Endothelial cell of umbilical vein (primary cell): ENCODE data around the gene RPL4. TPM values are rescaled to one million over a fixed set of nuclear protein-coding genes. Genes with fewer than 3 reads are reported as not detected.

Experiments
- BruUV-seq: library from RNA; stranded (reverse); fragments of 400-500 nt; replicated peaks from 2 replicates; lab custom pipeline; 2021; lab: Mats Ljungman, UMichigan
- CTCF ChIA-PET: fragments of 300-600, 350-600 bp; sonication (Branson Sonifier 250); formaldehyde crosslinking; loops from one replicate; lab custom pipeline; 2021; ENCODE audit warnings: antibody characterized with exemption, inconsistent platforms; lab: Charles Lee
- POLR2A ChIA-PET: fragments of 300-600, 350-600 bp; sonication (Branson Sonifier 250); formaldehyde crosslinking; loops from one replicate; lab custom pipeline; 2021; ENCODE audit warnings: antibody characterized with exemption, inconsistent platforms; lab: Charles Lee
- DNase-seq: peaks from one replicate; pipeline ENCODE4 v3.0.0-alpha.2; 2011; ENCODE audit warnings: low read depth, low spot score
- FAIRE-seq: peaks from 2 replicates; lab custom pipeline; 2011; peaks lifted over from hg19 to GRCh38; lab: Jason Lieb, UNC
- H2AFZ ChIP-seq: 2 replicates; pipeline ENCODE4 v1.6.0; 2012; ENCODE audit warnings: low read depth, low read length, control low read depth, inconsistent platforms
- H3K27ac ChIP-seq: 2 replicates; pipeline ENCODE4 v1.5.1; 2011; ENCODE audit warnings: low read depth, mild to moderate bottlenecking, control low read depth, low read length, moderate library complexity; ENCODE audit not compliant: insufficient read depth
- H3K27me3 ChIP-seq, 2 experiments: 2 replicates each; pipeline versions ENCODE4 v1.6.0 to v1.6.1; 2011; ENCODE audit warnings: low read length in 2 of 2, mixed read lengths in 1 of 2; ENCODE audit not compliant: control insufficient read depth in 2 of 2, insufficient read depth in 2 of 2
- H3K36me3 ChIP-seq, 2 experiments: 2 replicates in 1 of 2; 3 replicates in 1 of 2; pipeline ENCODE4 v1.5.1; 2011; ENCODE audit warnings: low read length in 2 of 2, mild to moderate bottlenecking in 1 of 2, moderate library complexity in 1 of 2; ENCODE audit not compliant: control insufficient read depth in 2 of 2, insufficient read depth in 2 of 2; ENCODE audit errors: extremely low read depth in 1 of 2
- H3K4me1 ChIP-seq: 3 replicates; pipeline ENCODE4 v1.5.1; 2011; ENCODE audit warnings: mild to moderate bottlenecking, low read length; ENCODE audit not compliant: control insufficient read depth, insufficient read depth; ENCODE audit errors: extremely low read depth
- H3K4me2 ChIP-seq: 2 replicates; pipeline ENCODE4 v1.6.1; 2011; ENCODE audit warnings: low read length, control low read depth, mixed read lengths; ENCODE audit not compliant: insufficient read depth
- H3K4me3 ChIP-seq, 3 experiments: fragments of 200-600 bp in 1 of 3; sonication (generic), shearing (Covaris generic) in 1 of 3; replicated peaks in 1 of 3; 2 replicates each; pipeline ENCODE4 v1.5.1; 2011 to 2016; ENCODE audit warnings: control low read depth in 3 of 3, low read length in 3 of 3, mild to moderate bottlenecking in 2 of 3, inconsistent platforms in 1 of 3, low read depth in 1 of 3, moderate library complexity in 1 of 3; ENCODE audit not compliant: insufficient read depth in 1 of 3
- H3K79me2 ChIP-seq: 2 replicates; pipeline ENCODE4 v1.6.0; 2012; ENCODE audit warnings: low read length, inconsistent platforms; ENCODE audit not compliant: control insufficient read depth, insufficient read depth
- H3K9ac ChIP-seq: replicated peaks from 2 replicates; pipeline ENCODE3; 2011; ENCODE audit warnings: low read length, control low read depth; ENCODE audit not compliant: insufficient read depth; ENCODE audit errors: extremely low read depth
- H3K9me1 ChIP-seq: replicated peaks from 3 replicates; pipeline ENCODE4 v1.6.0; 2011; ENCODE audit warnings: mild to moderate bottlenecking, low read length; ENCODE audit not compliant: control insufficient read depth, insufficient read depth; ENCODE audit errors: extremely low read depth
- H3K9me3 ChIP-seq: replicated peaks from 2 replicates; pipeline ENCODE4 v1.5.1; 2012; ENCODE audit warnings: low read length, inconsistent platforms; ENCODE audit not compliant: control insufficient read depth, insufficient read depth
- H4K20me1 ChIP-seq: replicated peaks from 2 replicates; pipeline ENCODE3; 2011; ENCODE audit warnings: mild to moderate bottlenecking, low read length; ENCODE audit not compliant: control insufficient read depth, insufficient read depth; ENCODE audit errors: extremely low read depth
- CTCF ChIP-seq, 2 donors: IDR thresholded peaks; 1 replicate in 1 of 2; 2 replicates in 1 of 2; pipeline ENCODE4 v1.5.1; 2011; ENCODE audit warnings: low read length in 2 of 2, mild to moderate bottlenecking in 2 of 2, moderate library complexity in 2 of 2, control low read depth in 1 of 2, inconsistent platforms in 1 of 2, low read depth in 1 of 2; ENCODE audit not compliant: insufficient read depth in 1 of 2; ENCODE audit errors: extremely low read depth in 1 of 2
- EZH2 ChIP-seq: IDR thresholded peaks from 2 replicates; pipeline ENCODE4 v1.6.1; 2012; ENCODE audit warnings: borderline replicate concordance, low read depth, mild to moderate bottlenecking, moderate library complexity, low read length, inconsistent platforms; ENCODE audit not compliant: severe bottlenecking
- FOS ChIP-seq: IDR thresholded peaks from 2 replicates; pipeline ENCODE4 v1.6.1; 2011; ENCODE audit warnings: mild to moderate bottlenecking, low read length, moderate library complexity, borderline replicate concordance; ENCODE audit not compliant: insufficient read depth
- GATA2 ChIP-seq: IDR thresholded peaks from 2 replicates; pipeline ENCODE4 v1.7.0; 2011; ENCODE audit warnings: low read depth, mild to moderate bottlenecking, moderate library complexity, mixed read lengths, low read length; ENCODE audit not compliant: insufficient read length, insufficient read depth
- JUN ChIP-seq: IDR thresholded peaks from 2 replicates; pipeline ENCODE4 v1.6.1; 2011; ENCODE audit warnings: borderline replicate concordance, low read depth; ENCODE audit not compliant: insufficient read length, insufficient read depth
- MAX ChIP-seq: IDR thresholded peaks from 2 replicates; pipeline ENCODE4 v1.6.1; 2011; ENCODE audit not compliant: insufficient read depth, insufficient read length
- MYC ChIP-seq: IDR thresholded peaks from one replicate; pipeline ENCODE4 v1.6.1; 2011; ENCODE audit warnings: mild to moderate bottlenecking, low read depth, low read length
- POLR2A ChIP-seq: IDR thresholded peaks from 2 replicates; pipeline ENCODE4 v1.6.1; 2012; ENCODE audit warnings: low read depth, mild to moderate bottlenecking, control low read depth, low read length
- POLR2AphosphoS5 ChIP-seq: IDR thresholded peaks from 2 replicates; pipeline ENCODE4 v1.6.1; 2012; ENCODE audit warnings: low read depth, mild to moderate bottlenecking, control low read depth, low read length, moderate library complexity; ENCODE audit not compliant: insufficient read depth
- dilution Hi-C: fragments of 300-500 bp; cut with MboI; formaldehyde crosslinking; loops from one replicate; pipeline ENCODE4 v1.15.0; 2019; ENCODE audit warnings: low sequenced_read_pairs; ENCODE audit not compliant: extremely low pct_ligation_motif_present
- intact Hi-C: fragments of 100-400 bp; cut with micrococcal nuclease; formaldehyde crosslinking; loops from one replicate; pipeline ENCODE4 v1.10.0; 2022
- polyA plus RNA-seq, 4 experiments: library from polyadenylated mRNA; depleted of rRNA in 3 of 4; stranded (reverse) in 3 of 4; unstranded in 1 of 4; fragments of >200 nt; gene quantifications; 2 replicates each; pipeline versions ENCODE4 v1.2.1 to v1.2.3, GENCODE V29; 2011 to 2012; ENCODE audit warnings: missing spikeins in 1 of 4
- total RNA-seq: library from RNA; stranded (reverse); gene quantifications from 2 replicates; pipeline ENCODE4 v1.2.3, GENCODE V29; 2021

Gene RPL4
- total and polyA plus RNA-seq, 2 donors (not counting 3 experiments of a cell fraction or from before 2014, with no cell fraction given) = 2,598 to 3,530 TPM

- no peaks in the 10 kb centered on the region for H3K9me3 ChIP-seq
- intact Hi-C loops (loop anchor here (1.0 to 10.0 kb wide), 5 partner anchors 111 to 513 kb away; partner anchors contain the start of genes MAP2K1 and TIPIN), dilution Hi-C loops (no loop called here)
- H2AFZ ChIP-seq = no peak within 1 kb of the TSS
- peak; percentile 96 for DNase-seq
- H3K79me2 ChIP-seq = peaks cover 32% of the 10 kb centered on the region
- peak within 1 kb of the TSS; percentile 64 for H3K4me2 ChIP-seq
- H4K20me1 ChIP-seq = peaks cover 3% of the 10 kb centered on the region
- H3K9me1 ChIP-seq = no peaks in the 10 kb centered on the region
- H3K4me3 ChIP-seq = peak within 1 kb of the TSS; percentile 41 to 62 (median 62)
- peak; percentile 97 to 99 for TF ChIP-seq CTCF (IDR thresholded peaks at IDR 0.05; ENCODE audit: extremely low read depth in 1 of 2, insufficient read depth in 1 of 2, low read depth in 1 of 2, low read length in 2 of 2)
- peak; percentile 78 for TF ChIP-seq POLR2A
- TF ChIP-seq POLR2AphosphoS5 = peak; percentile 89
- no peak for TF ChIP-seq GATA2
- peak; percentile 20 for TF ChIP-seq FOS
- peak; percentile 23 for TF ChIP-seq MYC
- TF ChIP-seq JUN = no peak
- TF ChIP-seq EZH2 = no peak
- TF ChIP-seq MAX = peak; percentile 33
- no peaks in the 10 kb centered on the region for H3K27me3 ChIP-seq
- CTCF ChIA-PET = interaction anchor here (0.5 to 3.7 kb wide), 39 partner anchors 10 to 902 kb away, joined by 3 to 100 read pairs (median 5); partner anchors contain the start of genes DIS3L, LCTL, MAP2K1 and TIPIN
- POLR2A ChIA-PET = interaction anchor here (2.1 kb wide), 1 partner anchor 111 kb away, joined by 19 read pairs; the partner anchor contains the start of gene MAP2K1
- no TSS peak for BruUV-seq
- peak within 1 kb of the TSS; percentile 72 for H3K9ac ChIP-seq
- FAIRE-seq = peak; percentile 79
- H3K27ac ChIP-seq = peak within 1 kb of the TSS; percentile 41
- H3K36me3 ChIP-seq = peaks cover 32 to 35% of the 10 kb centered on the region in 2 experiments
- peaks cover 20% of the 10 kb centered on the region for H3K4me1 ChIP-seq
Measured at GRCh38 chr15:66497502-66498455, 6.9 kb downstream of the RPL4 start, which contains the start of gene SNAPC5. Gene SNAPC5 (minus strand): TSS chr15:66497762. CDS start chr15:66497731, 31 bp downstream.
